Frontal cortex (tissue), 4 donors: ENCODE results near the gene MICAL2. TPM values are rescaled to one million over a fixed set of nuclear protein-coding genes. Genes with fewer than 3 reads are reported as not detected.

Experiments used
- DNase-seq, 2 donors: peaks; one replicate each; pipeline ENCODE4 v3.0.0; 2012; ENCODE audit warnings: low spot score in 2 of 2
- FAIRE-seq: peaks from 2 replicates; lab custom pipeline; 2012; peaks lifted over from hg19 to GRCh38; lab: Jason Lieb, UNC
- total RNA-seq: library from RNA; depleted of rRNA; stranded (reverse); fragments of >200 nt; gene quantifications from one replicate; pipeline ENCODE4 v1.2.3, GENCODE V29; 2014
- donor health status: control.
- donor health status: control.
- donor health status: control.

Gene MICAL2
- total RNA-seq, 1 donor from 2014 or later = 14.3 TPM

DNA sequence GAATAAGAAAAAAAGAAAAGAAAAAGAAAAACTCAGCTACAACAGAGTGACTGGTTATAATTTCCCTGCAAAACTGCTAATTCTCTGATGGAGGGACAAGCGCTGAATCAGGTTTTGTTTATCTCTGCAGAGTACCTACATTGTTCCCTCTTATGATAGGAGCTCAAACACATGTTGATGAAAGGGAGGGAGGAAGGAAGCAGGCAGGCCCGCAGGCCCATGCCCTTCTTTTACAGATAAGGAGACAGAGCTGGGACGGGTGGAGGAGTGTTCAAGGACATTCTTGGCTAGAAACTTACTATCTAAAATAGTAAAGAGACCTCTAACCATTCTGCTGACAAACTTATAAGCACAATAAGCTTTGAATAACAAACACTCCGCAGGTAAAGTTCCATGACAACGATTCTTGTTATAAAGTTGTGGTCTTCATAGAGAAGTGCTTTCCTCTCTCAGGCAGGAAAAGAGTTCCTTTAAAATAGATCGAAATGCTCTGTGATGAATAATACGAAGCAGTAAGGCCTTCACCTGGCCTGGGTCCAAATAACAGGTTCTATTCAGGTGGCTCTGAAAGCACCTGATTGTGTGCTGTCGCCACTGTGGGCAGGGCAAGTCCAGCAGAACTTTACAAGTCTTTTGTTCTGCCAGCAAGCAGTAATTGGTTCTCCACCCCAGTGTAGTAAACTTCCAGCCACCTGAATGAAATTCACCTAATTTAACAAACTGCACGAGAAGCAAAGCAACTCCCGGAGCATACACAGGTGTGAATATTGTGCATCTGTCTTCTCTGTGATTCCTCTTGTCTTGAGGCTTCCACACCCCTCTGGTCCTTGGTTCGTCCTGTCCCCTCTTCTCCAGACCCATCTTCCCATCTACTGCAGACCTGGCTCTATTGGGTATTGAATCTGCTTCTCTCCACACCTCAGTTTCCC lies 15.3 kb upstream of the MICAL2 start:
- DNase-seq (no peak), FAIRE-seq (no peak)

DNA sequence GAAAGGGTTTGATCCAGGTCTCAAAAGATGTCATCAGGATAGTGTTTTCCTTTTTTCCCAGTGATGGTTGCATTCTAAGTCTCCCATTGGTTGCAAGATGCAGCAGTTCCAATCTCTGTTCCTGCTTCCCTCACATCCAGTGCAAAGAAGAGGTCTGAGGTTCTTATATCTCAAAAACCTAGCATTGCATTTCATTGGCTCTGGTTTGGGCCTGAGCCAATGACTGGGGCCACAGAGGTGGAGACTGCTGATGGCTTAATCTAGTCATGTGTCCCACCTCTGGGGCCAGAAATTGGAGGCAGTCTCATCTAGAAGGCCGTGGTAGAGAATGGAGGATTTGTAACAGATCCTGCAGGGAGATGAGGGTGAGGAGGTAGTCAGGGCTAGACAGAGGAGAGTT lies 13.2 kb upstream of the MICAL2 start:
- FAIRE-seq (no peak), DNase-seq (no peak)

DNA sequence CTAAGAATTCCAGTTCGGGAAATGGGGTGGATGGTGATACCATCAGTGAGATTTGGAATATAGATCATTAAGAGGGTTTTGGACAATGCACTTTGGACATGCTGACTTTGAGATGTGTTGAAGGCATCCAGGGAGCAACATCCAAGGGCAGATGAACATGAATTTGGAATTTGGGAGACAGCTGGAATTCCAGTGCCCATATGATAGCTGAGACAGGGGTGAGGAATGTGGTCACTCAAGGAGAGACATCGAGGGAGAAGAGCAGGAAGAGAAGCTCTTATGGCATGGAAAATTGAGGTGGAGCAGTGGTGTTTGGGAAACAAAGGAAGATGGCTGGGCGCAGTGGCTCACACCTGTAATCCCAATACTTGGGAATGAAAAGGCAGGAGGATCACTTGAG lies 11.8 kb upstream of the MICAL2 start:
- FAIRE-seq (no peak), DNase-seq (no peak)

DNA sequence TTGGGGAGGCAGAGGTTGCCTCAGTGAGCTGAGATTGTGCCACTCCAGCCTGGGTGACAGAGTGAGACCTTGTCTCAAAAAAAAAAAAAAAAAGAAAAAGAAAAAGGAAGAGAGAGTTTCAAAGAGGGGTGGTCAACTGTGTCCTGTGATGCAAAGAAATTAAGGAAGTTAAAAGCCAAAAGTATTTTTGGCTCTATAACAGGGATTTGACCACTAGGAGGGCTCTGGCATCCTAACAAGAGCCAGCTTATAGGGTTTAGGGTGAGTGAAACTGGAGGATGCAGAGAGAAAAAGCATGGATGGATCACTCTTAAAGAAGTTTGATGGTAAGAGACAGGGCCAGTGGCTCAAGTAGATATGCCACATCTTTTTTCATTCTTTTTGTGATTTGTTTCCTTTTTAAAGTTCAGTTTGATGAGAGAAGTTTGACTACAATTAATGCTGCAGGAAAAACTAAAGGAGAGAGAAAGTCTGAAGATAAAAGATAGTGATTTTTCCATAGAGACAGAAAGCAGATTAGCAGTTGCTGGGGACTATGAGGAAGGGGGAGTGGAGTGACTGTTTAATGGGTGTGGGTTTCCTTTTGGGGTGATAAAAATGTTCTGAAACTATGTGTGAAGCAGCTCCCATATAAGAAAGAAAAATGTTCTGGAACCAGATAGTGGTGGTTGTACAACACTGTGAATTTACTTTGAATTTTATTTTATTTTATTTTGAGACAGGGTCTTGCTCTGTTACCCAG lies 11.1 kb upstream of the MICAL2 start:
- FAIRE-seq = no peak

DNA sequence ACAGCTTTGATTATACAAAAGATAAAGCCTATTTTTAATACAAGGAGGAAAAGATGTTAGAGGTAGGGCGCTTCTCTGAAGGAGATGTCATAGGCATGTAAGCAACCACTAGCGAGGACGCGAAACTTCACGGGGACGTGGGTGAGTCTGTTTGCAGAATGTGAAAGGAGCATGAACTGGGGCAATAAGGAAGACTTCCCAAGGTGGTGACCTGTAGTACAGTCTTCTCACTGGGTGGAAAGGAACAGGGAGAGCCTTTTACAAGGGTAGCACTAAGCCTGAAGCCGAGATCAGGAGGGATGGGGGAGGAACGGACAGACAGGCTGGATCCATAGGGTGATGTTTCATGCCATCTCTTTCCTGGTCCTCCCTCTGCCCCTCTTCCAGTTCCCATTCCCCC lies 10.0 kb upstream of the MICAL2 start:
- DNase-seq = no peak
- FAIRE-seq = no peak

More for the DNA sequence above, 11.1 kb upstream of the MICAL2 start:
- DNase-seq = no peak

DNA sequence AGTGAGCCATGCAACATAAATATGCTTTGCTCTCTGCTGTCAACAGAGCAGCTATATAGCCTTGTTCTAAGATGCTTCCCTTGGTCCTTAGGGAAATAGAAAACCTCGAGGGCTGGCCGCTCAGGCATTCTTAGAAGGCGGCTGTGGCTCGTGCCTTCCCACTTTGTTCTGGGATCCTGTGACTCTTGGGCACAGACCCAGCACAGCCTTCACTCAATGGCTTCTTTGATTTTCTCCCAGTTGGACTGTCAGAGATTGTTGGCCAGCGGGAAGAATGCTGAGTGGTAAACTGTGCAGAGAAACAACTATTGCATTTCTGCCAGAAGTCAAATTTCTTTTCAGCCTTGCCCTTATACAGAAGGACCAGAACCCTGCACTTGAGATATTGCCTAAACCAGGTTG lies 9.5 kb upstream of the MICAL2 start:
- peak; percentile 31 to 59 for DNase-seq
- no peak for FAIRE-seq

DNA sequence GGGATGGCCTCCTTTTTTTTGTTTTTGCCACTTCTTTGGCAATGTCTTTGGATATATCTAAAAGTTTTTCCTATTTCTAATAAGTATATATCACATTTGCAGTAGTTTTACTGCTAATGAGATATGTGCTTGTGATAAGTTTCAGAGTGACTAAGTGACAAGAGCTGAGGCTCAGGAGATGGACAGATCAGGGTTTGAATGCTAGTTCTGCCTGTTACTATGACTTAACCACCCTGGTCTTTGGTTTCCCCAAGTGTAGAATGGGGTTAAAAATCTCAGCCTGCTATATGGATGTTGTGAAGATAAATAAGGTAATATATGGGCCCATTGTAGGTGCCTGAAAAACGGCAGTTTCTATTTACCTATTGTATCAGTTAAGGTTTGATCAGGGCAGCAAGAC lies 9.1 kb upstream of the MICAL2 start:
- DNase-seq (no peak), FAIRE-seq (no peak)

DNA sequence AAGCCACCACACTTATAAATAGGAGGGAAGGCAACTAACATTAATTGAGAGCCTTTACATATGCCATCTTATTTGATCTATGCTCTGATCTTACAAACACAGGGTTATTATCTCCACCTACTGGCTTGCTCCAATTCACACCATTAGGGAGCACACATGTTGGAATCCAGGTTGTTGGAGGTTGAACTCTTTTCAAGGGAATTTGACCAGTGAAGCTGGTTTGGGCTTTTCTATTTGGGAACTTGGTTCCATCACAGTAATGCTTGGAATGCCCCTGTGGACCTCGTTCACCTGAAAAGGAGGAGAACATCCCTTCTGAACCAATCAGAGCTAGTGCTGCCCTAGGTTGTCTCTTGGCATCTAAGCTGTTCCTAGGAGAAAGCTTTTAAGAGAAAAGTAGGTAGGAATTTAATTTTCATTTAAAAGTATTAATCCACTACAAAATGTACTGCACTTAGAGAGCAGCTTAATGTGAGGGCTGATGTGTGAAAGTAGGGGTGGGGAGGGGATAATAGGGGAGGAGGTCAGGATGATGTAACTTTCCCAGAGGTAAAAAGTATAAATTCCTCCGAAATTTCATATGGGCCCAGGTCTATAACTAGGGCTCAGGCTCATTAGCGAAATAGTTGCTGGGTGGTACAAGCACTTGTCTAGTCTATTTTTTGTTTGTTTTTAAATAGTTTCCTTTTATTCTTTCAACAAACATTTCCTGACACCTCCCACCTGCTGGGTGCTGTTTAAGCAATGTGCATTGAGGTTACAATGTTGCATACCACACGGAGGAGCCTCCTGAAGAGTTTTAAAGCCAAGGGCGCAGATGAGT lies 7.6 kb upstream of the MICAL2 start:
- no peak for FAIRE-seq
- no peak for DNase-seq

DNA sequence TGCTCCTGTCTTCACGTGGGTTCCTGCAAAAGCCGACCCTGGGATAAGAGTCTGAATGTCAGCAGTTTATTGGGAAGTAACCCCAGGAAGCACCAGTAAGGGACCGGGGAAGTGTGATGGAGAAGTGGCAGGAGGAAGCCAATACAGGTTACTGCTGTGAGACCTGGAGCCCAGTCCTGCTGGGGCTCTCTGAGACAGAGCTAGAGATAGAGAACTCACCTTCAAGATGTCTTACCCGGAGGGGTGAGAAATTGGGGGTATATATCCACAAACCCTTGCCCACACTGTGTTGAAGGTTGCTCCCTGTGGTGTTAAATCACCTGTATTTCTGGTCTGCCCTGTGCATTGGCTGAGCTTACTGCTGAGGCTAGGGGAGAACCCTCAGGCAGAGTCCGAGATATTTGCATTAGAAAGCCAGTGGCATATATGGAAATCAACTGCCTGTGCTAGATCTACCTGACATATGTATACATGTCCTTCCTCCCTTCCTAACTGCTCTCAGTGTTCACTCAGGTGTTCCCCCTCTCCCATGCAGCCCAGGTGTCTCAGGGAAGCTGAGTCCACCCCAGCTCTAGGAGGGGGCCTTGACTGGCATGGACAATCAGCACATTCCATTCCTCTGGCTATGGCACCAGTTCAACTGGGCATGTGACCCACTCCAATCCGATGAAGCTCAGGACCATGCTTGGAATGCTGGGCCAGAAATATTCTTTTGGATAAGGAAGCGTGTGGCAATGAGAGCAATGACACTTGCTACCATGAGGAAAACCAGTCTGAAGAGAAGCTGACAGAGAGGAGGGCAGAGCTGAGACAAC lies 6.8 kb upstream of the MICAL2 start:
- FAIRE-seq (no peak), DNase-seq (no peak)

DNA sequence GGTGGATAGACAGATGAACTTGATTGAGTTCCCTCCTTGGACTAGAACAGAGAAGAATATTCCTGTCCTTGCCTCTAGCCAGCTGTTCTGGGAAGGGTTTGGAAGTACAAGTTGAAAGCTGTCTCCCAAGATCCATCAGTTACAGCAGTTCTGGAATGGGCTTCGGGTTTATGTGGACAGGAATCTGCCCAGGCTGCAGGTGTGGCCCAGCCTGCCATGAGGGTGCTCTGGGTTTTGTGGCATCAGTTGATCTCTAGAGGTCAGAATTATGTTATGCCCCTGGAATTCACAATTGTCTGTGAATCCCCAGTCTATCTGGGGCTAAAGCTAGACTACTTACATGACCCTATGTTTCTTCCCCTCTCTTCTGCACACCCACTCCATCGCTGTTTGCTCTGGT lies 4.9 kb upstream of the MICAL2 start:
- no peak for FAIRE-seq
- no peak for DNase-seq

DNA sequence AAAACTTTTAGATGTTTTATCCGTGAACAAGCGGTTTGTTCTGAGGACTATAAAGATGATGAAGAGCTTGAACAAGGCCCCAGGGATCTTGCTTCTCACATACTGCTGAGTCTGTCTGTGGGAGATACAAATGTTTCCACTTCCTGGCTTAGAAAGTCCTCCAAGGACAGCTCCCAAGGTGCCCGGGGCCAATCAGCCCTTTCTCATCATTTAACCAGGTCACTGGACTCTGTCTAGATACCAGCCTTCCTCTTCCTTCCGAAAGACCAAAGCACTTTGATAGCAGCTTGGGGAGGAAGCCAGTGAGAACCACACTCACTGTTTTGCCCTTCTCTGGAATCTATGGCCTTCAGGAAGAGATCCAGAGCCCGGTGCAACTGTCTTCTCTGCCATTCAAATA lies 4.3 kb upstream of the MICAL2 start:
- FAIRE-seq (no peak), DNase-seq (no peak)

DNA sequence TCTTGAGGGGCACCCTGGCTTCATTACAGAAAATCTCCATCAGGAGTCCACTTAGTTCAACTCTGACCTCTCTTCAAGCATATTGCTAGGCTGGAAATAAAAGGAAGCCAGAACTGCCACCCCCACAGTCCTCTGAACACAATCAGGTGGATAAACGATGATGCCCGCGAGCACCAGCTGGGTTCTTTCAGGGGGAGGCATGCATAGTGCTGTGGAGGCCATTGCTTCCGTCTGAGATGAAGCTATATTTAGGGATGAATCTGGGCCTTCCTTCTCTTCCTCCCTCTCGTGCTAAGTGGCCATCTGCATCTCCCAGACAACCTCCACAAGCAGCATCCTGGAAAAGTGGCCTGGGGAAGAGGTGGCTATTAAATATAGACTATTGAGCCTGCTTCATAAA lies 3.9 kb upstream of the MICAL2 start:
- FAIRE-seq = no peak
- DNase-seq = no peak

DNA sequence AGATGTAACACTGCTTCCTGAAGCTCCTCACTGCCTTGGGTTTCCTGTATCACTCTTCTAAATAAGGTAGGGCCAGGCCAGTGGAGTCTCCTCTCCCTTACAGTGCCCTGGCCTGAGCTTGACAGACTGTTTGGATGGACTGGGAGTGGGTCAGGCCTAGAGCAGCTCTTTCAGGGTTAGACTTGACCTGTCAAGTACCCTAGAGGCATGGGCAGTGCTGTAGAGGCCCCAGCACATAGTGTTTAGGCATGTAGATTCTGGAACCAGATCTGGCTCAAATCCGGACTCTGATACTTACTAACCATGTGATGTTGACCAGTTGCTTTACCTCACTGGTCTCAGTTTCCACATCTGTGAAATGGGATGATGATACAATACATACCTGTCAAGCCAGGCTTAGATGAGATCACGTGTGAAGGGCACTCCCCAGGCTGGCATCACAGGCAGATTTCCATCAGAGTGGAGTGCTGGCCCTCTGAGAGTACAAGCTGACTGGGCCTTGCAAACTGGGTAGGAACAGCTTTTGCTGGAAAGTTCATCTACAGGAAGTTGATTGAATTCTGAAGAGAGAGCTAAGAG lies 1.4 kb upstream of the MICAL2 start:
- no peak for FAIRE-seq

DNA sequence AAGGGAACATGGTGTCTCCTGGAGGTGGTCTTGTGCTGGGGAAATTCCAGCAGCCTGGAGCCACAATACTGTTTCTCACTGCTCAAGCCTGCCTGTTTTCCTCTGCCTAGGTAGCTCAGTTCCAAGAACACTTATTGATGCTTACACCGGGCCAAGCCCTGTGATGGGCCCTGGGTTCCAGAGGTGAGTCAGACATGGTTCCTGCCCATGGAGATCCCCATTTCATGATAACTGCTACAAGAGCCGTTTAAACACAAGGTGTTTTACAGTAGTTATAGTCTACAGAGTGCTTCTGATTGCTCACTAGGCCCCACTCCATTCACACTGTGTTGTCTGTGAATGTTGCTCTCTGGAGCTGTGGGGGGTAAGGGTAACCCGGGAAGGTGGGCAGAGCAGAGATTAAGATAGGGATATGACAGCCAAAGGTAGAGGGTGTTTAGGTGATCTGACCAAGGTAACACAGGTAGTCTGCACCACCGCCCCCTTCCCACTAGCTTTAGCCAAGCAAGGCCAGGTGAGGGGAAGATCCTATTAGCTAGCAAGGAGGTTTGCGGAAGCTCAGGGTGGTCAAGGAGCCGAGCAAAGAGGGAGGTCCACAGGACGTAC lies 696 bp upstream of the MICAL2 start:
- no peak for DNase-seq
- FAIRE-seq = no peak

More for the DNA sequence above, 1.4 kb upstream of the MICAL2 start:
- DNase-seq = no peak

DNA sequence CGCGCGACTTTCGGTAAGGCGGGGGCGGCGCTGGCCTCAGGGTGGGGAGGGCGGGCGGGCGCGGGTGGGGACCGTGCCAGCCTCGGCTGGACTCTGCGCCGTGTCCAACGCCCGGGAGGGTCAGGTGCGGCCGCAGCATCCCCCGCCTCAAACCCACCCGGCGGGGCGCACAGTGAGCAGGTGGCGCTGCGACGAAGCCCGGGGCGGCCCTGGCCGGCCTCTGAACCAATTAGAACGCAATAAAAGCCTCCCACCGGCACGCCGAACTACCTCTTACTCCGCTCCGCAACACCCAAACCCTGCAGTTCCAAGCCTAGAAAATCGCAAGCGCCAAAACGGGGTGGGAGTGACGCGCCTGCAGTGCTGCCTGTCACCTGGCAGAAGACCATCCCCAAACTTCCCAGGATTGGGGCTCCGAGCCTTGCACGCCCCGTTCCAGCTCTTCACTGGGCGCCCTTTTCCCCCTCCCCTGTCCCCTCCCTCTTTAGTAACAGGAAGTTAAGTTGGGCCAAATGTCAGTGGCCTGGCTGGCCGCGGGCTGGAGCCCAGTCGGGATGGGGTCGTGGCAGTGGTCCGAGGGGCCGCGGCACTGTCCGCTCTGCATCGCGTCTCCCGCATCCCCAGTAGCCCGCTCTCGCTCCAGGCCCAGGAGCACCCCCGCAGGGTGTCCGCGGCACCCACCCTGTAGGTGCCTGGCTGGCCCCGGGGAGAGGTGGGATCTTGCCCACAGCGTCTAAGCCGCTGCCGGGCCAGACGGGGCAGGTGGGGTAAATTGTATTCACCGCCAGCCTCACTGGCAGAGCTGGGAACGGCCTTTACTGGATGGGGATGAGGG lies 541 bp downstream of the MICAL2 start:
- no peak for FAIRE-seq
- no peak for DNase-seq

DNA sequence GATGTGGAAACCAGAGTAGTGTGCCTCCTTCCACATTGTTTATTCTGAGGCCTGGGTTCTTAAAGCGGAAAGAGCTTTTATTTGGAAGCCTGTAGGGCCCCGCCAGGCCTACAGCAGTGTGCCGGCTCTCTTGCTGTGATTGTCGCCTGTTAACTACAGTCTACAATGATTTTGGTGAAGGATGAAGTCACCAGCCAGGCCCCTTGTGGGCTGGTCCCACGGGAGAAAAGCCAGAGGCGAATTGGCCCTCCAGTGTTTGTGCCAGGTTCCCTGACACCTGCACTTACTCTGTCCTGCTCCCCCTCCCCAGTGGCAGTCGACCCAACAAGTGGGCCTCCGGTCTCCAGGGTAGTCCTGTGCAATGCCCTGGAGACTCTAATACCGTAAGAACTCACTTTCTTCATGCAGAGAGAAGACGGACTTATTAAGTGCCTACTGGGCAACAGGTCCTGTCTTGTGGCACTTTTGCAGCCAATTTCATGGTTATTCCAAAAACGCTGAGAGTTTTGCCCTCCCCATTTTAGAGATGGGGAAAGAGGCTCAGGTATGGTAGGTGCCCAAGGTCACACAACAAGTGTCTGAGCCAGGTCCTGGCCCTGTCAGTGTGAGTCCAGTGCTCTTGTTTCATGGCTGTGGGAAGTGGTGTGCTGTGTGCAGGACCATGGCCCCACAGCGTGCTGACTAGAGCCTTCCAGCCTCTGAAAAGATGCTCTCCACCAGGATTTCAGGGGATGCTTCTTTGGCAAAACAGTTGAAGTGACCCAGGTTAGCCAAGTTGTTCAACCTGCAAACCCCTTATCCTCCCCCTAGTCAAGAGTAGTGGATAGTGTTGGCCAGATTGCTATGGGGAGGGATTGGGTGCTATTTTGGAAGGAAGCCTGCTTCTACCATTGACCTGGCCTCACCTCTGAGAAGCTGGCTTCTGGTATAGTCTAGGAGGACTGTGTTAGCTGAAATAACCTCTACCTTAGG lies 1.4 kb downstream of the MICAL2 start:
- FAIRE-seq (no peak), DNase-seq (no peak)

DNA sequence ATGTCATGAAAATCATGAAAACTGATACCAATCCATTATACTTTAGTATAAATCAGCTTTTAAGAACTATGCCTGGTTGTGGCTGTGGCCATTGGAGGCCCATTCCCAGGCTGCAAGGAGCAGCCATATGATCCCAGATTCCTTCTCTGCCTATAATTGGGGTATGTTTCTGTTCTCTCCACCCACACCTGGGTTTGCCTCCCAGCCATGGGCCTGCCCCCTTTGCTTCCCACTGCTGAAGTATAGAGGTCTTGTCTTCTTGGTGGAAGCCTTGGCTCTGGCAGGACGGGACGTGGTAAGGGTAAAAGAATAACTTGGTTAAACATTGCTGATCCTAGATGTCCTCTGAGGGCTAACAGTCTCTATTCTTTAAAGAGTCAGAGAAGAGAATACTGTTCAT lies 2.4 kb downstream of the MICAL2 start:
- no peak for DNase-seq
- no peak for FAIRE-seq
